HG03575 (cell line): ENCODE results near the gene IGFALS.

Experiments
- ATAC-seq: cut with Tn5 transposase; IDR thresholded peaks from one replicate; pipeline ENCODE4 v1.9.1; 2021; ENCODE audit not compliant: unreplicated experiment, insufficient number of reproducible peaks, low FRiP score; ENCODE audit errors: extremely low read depth

The IGFALS gene

GRCh38 chr16:1791943-1792812, 1.3 kb downstream of the IGFALS start:
- ATAC-seq: no peak

GRCh38 chr16:1791256-1791942, 2.1 kb downstream of the IGFALS start:
- no peak for ATAC-seq

GRCh38 chr16:1790611-1791255, 2.8 kb downstream of the IGFALS start:
- ATAC-seq: no peak

GRCh38 chr16:1790261-1790610, 3.3 kb downstream of the IGFALS start:
- no peak for ATAC-seq

DNA sequence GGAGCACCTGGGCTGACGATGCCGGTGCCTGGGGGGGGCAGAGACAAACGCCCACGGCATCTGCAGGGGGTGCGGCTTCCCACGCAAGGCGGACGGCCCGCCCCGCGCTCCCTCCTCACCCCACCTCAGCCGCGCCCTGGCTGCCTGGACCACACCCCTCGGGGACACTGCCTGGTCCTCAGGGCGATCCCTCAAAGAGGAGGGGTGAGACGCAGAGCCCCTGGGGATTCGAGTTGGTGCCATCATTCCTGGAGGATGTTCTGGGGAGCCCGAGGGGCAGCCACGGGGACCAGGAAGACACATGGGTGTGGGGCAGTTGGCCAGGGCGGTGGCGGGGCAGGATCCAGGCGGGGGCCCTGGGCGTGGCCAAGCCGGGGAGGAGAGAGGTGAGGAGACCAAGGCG, 3.9 kb downstream of the IGFALS start:
- ATAC-seq: no peak

- ATAC-seq: no peak
These were observed 4.8 kb downstream of the IGFALS start for GRCh38 chr16:1788708-1789100.

GRCh38 chr16:1788095-1788707, 5.3 kb downstream of the IGFALS start:
- no peak for ATAC-seq

GRCh38 chr16:1787322-1788094, 6.0 kb downstream of the IGFALS start:
- ATAC-seq: no peak

DNA sequence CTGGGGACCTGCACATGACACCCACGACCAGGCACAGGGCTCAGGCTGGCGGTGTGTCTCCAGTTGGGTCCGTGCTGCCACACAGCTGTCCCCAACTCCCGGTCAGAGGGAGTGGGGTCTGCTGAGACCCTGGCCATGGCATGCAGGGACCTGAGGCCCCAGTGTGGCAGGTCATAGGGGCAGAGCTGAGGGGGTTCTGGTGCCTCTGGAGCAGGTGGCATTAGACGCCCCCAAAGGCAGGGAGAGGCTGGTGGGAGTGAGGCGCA, 6.5 kb downstream of the IGFALS start:
- ATAC-seq: no peak

GRCh38 chr16:1786242-1787055, 7.1 kb downstream of the IGFALS start:
- ATAC-seq: no peak

GRCh38 chr16:1785846-1786170, 7.7 kb downstream of the IGFALS start:
- no peak for ATAC-seq

GRCh38 chr16:1784977-1785845, 8.3 kb downstream of the IGFALS start:
- no peak for ATAC-seq

DNA sequence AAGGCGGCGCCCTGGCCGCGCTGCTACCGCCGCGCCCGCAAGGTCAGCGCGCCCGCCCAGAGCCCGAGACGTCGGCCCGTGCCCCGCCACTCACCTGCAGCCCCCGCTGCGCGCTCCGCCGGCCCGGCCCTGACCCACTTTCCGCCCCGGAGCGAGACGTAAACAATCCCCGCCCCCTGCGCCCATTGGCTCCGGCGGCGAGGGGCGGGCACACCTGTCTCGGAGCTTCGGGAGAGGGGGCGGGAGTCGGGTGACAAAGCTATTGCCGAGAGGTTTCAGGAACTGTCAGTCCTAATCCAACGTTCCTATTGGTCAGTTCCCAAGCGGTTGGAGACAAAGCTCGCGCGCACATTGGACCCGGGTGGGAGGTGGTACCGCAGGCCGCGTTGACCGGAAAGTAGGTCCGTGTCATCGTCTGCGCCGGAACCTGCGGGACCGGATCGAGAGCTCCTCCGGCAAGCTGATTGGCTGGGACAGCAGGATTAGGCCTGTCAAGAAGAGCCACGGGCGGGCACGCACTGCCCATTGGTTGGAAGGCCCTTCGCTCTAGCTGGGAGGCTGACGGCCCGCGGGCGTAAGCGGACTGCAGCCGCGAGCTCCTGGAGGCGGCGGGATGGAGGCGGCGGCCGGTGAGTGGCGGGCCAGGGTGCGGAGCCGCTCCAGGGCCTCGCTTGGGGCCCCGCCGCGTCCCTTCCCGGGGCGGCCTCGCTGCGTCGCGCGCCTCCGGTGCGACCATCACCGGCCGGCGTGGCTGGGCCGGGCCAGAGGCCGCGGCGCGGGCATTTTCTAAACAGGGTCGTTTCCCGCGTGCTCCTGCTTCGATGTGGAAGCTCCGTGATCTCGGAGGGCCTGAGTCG, 10.9 kb downstream of the IGFALS start, which contains the start of the genes NUBP2 and SPSB3:
NUBP2 (plus strand) TSS at position 553 of the 857 bp plus-strand sequence; CDS start at position 614, 61 bp downstream.
SPSB3 (minus strand) TSS at position 164 of the 857 bp plus-strand sequence. CDS start 1,088 bp downstream, outside the sequence.
- peak; percentile 60 for ATAC-seq

GRCh38 chr16:1781758-1782407, 11.6 kb downstream of the IGFALS start:
- no peak for ATAC-seq

DNA sequence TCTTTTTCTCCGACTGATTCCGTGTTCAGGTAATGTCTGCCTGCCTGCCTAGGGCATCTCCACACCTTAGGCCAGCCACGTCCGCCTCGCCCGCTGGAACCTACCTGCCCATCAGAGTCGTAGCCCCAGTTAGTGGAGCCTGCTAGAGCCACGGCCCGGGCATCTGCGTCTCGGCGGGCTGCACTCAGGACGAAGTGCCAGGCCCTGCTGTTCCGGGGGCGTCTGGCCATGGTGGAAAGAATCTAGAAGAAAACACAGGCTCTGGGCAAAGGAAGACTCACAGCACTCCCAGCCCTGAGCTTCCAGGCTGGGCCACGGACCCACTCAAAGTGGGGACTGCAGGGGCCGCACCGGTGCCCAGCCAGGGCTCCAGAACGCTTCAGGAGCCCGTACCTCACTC, 12.3 kb downstream of the IGFALS start:
- ATAC-seq: no peak

- no peak for ATAC-seq
These were observed 12.8 kb downstream of the IGFALS start for GRCh38 chr16:1780677-1781072.
